Right atrium auricular region (tissue), 2 donors: Measurements from ENCODE around the gene C10orf71. TPM values are rescaled to one million over a fixed set of nuclear protein-coding genes. Genes with fewer than 3 reads are reported as not detected.

Experiments used
- DNase-seq: peaks from one replicate; pipeline ENCODE4 v3.0.0-alpha.2; 2019; ENCODE audit warnings: low spot score
- H3K27ac ChIP-seq, 2 donors: fragments of 200-600 bp; sonication (generic); 1 replicate in 1 of 2; 2 replicates in 1 of 2; pipeline ENCODE4 v1.5.1; 2016 to 2019
- H3K27me3 ChIP-seq, 2 donors: fragments of 200-600 bp; sonication (generic); one replicate each; pipeline versions ENCODE4 v1.5.1 to v1.6.0; 2017 to 2019
- H3K36me3 ChIP-seq: fragments of 200-600 bp; sonication (generic); one replicate; pipeline ENCODE4 v1.5.1; 2016
- H3K4me1 ChIP-seq, 2 donors: fragments of 200-600 bp; sonication (generic); one replicate each; pipeline versions ENCODE4 v1.5.1 to v1.6.0; 2017 to 2019
- H3K4me3 ChIP-seq, 2 donors: fragments of 200-600 bp; sonication (generic); 1 replicate in 1 of 2; 2 replicates in 1 of 2; pipeline ENCODE4 v1.5.1; 2017 to 2019; ENCODE audit warnings: mild to moderate bottlenecking in 1 of 2, moderate library complexity in 1 of 2
- H3K9me3 ChIP-seq, 2 donors: fragments of 200-600 bp; sonication (generic); one replicate each; pipeline ENCODE4 v1.5.1; 2019
- CTCF ChIP-seq, 2 donors: fragments of 200-600 bp; sonication (generic); IDR thresholded peaks; one replicate each; pipeline ENCODE4 v1.5.1; 2019; ENCODE audit warnings: antibody characterized with exemption in 2 of 2
- total RNA-seq, 2 donors: library from RNA; depleted of rRNA; stranded (reverse); fragments of >200 nt; gene quantifications; one replicate each; pipeline ENCODE4 v1.1.0, GENCODE V29; 2016

The C10orf71 gene
- total RNA-seq, 2 donors from 2014 or later, result 34.9 to 48.2 TPM

GRCh38 chr10:49335364-49335972, 36.5 kb downstream of the C10orf71 start:
- no peak for TF ChIP-seq CTCF (IDR thresholded peaks at IDR 0.05)
- H3K4me3 ChIP-seq, result no peak overlapping the region
- no peaks in the 10 kb centered on the region for H3K36me3 ChIP-seq
- DNase-seq, result no peak
- H3K27ac ChIP-seq, result no peak overlapping the region
- no peaks in the 10 kb centered on the region for H3K27me3 ChIP-seq
- no peaks in the 10 kb centered on the region for H3K4me1 ChIP-seq
- no peaks in the 10 kb centered on the region for H3K9me3 ChIP-seq

GRCh38 chr10:49338604-49339003, 39.6 kb downstream of the C10orf71 start:
- Histone ChIP-seq H3K36me3 (no peaks in the 10 kb centered on the region), H3K27me3 (no peaks in the 10 kb centered on the region), H3K9me3 (no peaks in the 10 kb centered on the region), H3K4me1 (no peaks in the 10 kb centered on the region), H3K27ac (no peak overlapping the region), H3K4me3 (no peak overlapping the region)
- no peak for TF ChIP-seq CTCF (IDR thresholded peaks at IDR 0.05)
- no peak for DNase-seq

GRCh38 chr10:49344840-49345239, 45.9 kb downstream of the C10orf71 start:
- H3K36me3 ChIP-seq, result no peaks in the 10 kb centered on the region
- no peak overlapping the region for H3K27ac ChIP-seq
- no peaks in the 10 kb centered on the region for H3K4me1 ChIP-seq
- peaks cover 0 to 5% of the 10 kb centered on the region in 2 donors for H3K9me3 ChIP-seq
- H3K4me3 ChIP-seq, result no peak overlapping the region
- no peaks in the 10 kb centered on the region for H3K27me3 ChIP-seq
- no peak for DNase-seq
- no peak for TF ChIP-seq CTCF (IDR thresholded peaks at IDR 0.05)

GRCh38 chr10:49347342-49347741, 48.4 kb downstream of the C10orf71 start:
- Histone ChIP-seq H3K4me3 (no peak overlapping the region), H3K36me3 (no peaks in the 10 kb centered on the region), H3K9me3 (peaks cover 0 to 12% of the 10 kb centered on the region in 2 donors), H3K4me1 (no peaks in the 10 kb centered on the region), H3K27ac (no peak overlapping the region), H3K27me3 (no peaks in the 10 kb centered on the region)
- no peak for TF ChIP-seq CTCF (IDR thresholded peaks at IDR 0.05)
- DNase-seq, result no peak

DNA sequence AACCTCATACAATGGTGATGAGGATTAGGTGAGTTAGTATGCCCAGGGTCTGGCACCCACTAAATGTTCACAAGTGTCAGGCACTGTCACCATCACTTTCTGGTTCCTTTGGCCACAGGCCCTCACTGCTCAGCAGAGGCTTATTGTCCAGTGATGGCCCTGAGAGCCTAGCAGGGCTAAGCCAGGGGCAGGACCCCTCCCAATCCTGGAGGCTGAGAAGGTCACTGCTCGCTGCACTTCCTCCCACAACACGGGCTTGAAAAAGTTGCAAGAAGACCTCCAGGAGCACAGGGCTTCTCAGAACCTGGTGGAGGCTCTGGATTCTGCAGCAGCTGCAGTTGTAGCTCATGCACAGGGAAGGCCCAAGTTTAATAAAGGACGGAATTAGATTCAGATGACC, 48.9 kb downstream of the C10orf71 start:
- Histone ChIP-seq H3K9me3 (peaks cover 0 to 12% of the 10 kb centered on the region in 2 donors), H3K27ac (no peak overlapping the region), H3K27me3 (no peaks in the 10 kb centered on the region), H3K36me3 (no peaks in the 10 kb centered on the region), H3K4me1 (no peaks in the 10 kb centered on the region), H3K4me3 (no peak overlapping the region)
- TF ChIP-seq CTCF (IDR thresholded peaks at IDR 0.05), result no peak
- DNase-seq, result no peak

DNA sequence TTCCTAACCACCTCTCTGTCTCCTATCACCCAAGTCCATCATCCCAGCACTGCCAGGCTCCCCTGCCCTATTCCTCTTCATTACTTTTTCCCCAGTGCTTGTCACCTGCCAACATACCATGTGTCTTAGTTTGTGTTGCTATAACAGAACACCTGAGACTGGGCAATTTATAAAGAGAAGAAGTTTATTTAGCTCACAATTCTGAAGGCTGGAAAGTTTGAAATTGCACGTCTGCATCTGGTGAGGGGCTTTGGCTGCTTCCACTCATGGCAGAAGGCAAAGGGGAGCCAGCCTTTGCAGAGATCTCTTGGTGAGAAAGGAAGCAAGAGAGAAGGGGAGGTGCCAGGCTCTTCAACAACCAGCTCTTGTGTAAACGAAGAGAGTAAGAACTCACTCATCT, 49.6 kb downstream of the C10orf71 start:
- no peak for TF ChIP-seq CTCF (IDR thresholded peaks at IDR 0.05)
- Histone ChIP-seq H3K27me3 (no peaks in the 10 kb centered on the region), H3K4me3 (no peak overlapping the region), H3K4me1 (no peaks in the 10 kb centered on the region), H3K27ac (no peak overlapping the region), H3K9me3 (peaks cover 0 to 12% of the 10 kb centered on the region in 2 donors), H3K36me3 (no peaks in the 10 kb centered on the region)
- DNase-seq, result no peak
